ENCODE results near the gene MED13L.
"Not testable (repeated sequence)": the region's sequence is repeated elsewhere in the genome, so short reads cannot be mapped to it uniquely, and the experiment has no call there.

The MED13L gene

DNA sequence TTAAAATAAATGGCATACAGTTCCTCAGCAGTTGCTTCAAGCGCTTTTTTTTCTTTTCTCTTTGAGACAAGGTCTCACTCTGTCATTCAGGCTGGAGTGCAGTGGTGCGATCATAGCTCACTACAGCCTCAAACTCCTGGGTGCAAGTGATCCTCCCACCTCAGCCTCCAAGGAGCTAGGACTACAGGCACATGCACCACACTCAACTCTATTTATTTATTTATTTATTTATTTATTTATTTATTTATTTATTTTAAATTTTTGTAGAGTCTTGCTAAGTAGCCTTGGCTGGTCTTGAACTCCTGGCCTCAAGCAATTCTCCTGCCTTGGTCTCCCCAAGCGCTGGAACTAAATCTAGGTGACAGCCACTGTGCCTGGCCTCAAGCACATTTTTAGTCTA lies 132.0 kb downstream of the MED13L start:
- DNase-seq, result no peak

DNA sequence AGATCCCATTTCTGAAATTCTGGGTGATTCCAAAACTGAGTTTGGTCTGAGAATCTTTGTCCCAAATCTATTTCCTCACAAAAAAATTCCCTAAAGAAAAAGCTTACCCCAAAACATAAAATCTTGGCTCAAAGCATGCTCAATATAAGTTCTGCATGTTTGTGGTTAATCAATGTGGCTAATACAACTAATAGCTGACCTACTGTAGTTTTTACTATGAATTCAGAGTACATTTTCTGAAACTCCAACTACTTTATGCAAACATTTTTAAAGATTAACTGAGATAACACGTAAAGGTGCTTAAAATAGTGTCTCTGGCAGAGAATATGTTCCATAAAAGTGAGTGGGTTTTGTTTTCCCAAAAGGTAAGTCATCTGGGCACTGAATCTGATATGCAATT lies 133.1 kb downstream of the MED13L start:
- DNase-seq, result no peak

DNA sequence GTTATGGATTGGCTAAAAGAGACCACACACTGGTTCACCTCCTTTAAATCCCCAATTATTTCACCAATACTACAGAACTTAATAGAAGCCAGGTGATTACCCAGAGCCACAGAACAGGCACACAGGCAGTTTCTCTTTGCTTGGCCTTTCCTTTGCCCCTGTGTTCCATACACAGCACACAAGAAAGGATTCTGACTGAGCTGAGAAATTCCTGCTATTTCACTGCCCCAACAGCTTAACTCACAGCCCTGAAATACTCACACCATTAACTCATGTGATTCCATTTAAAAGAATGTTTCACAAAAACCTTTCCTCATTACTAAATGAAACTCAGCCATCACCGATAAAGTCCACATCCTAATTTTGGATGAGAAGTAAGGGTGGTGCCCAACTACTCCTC lies 133.6 kb downstream of the MED13L start:
- no peak for DNase-seq

DNA sequence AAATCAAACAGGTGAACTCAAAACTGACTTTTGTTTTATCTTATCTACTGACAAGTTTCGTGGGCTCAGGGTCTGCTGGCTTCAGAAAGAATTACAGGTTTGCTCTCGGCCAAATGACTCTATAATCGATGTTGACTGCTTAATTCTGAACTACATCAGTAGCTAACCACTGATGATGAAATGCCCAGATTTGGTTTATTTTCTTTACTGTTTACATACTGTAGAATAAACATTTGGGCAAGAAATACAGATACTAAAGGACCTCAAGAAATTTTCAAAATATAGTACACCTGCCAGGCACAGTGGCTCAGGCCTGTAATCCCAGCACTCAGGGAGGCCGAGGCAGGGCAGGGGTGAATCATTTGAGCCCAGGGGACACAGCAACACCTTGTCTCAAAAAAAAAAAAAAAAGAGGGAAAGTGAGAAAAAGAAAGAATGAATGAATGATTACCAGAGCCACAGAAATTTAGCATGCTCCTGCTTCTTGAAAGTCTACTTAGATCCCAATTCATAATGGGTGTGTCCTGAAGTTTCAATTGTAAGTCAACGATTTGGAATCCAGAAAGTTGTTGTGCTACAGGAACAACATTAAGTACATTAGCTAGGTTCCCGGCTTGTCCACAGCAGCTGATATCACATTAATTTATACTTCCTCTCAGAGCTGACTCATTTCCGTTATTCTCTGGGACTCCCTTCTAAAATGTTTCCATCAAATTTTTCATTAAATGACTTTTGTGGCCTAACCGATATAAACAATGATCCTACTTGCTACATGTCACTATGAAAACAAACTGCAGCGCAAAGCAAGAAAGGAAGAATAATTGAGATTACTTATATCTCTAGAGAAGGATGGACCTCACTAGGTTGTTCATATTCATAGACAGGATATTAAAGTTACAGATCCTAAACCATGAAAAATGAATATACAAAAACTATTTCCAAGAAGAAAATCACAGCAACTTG lies 134.3 kb downstream of the MED13L start:
- DNase-seq, result no peak

DNA sequence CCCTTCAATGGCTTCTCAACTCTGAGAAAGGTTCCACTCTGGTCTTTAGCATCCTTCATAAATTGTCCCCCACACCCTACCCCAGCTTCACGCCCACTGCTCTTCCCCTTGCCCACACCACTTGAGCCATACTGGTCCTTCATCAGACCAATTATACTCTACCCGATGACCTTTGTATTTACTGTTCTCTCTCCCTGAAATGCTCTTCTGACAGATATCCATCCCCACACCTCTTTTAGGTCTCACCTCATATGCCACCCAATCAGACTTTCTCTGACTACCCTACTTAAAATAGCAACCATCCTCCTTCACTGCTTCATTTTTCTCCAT lies 135.7 kb downstream of the MED13L start:
- DNase-seq, result no peak

DNA sequence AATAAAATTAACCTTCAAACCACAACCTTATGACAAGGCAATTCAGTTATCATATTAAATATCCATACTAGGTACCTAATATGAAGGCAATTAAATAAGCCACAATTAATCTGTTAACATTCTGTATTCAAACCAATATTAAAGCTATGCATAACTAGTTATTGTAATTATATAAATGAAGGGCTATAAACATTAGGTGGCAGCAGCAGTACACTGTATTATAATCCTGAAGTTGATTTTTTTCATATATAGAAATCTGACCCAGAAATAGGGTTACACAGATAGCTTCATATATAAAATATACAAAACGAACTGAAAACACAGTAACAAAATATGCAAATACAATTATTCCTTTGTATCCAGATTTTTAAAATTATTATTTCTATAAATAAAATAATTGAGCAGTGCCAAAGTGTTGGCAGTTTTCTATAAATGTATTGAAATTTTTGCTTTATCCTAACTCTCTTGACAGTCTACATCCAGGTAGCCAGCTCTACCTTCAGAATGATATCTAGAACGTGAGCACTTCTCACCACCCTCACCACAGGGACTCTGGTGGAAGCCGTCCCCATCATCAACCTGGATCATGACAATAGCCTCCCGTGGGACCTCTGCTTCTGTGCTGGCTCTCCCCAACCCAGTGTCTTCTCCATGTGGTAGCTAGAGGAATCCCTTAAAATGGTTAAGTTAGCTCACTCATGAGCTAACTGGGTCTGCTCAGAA lies 136.2 kb downstream of the MED13L start:
- no peak for DNase-seq

DNA sequence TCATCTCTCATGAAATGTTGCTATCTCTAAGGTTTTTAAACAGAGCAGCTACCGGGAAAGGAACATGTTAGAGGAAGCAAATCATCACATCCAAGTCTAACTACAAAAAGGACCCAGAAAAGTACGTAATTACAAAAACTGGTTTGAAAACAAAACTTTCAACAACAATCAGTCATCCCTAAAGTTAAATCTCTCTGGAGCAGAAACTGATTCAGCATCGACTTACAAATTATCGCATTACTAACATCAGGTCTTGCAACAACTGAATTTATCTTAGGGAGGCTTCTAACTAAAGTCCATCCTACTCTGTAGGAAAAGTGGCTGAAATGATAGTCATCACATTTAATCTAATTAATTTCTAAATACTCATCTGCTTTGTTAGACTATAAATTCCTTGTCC lies 137.0 kb downstream of the MED13L start:
- no peak for DNase-seq

DNA sequence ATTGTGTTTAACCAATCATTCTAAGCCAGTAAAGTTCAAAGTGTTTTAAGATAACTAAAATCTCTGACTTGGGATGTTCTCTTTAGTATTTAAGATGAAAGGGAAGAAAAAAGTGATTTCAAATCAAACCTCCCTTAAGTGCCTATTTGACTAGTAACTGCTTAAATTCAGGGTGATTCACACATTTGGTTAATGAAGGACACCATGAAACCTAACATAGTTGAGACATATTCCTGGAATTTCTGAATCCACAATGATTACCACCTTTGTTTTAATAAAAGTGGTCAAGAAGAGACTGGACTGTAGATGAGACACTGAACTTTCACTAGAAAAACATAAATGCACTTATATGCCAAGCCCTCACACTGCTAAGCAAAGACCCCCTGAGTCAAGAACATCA lies 138.7 kb downstream of the MED13L start:
- no peak for DNase-seq

DNA sequence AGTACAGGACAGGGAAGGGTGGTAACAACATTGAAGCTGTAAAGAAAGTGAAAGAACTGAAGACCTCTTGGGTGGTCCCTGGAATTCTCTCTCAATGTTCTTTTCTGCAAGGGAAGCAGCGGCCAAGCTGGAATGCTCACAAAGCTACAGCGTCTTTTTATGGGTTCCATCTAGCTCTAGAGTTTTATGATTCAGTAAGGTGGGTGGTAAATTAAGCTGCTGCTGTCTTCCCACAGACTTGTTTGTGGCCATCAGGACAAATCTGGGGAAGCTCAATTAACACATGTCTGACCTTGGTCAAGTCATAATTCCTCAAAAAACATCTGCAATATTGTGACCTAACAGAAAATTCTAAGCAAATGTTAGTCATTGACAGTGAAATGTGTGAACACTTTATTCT lies 139.1 kb downstream of the MED13L start:
- DNase-seq, result no peak

DNA sequence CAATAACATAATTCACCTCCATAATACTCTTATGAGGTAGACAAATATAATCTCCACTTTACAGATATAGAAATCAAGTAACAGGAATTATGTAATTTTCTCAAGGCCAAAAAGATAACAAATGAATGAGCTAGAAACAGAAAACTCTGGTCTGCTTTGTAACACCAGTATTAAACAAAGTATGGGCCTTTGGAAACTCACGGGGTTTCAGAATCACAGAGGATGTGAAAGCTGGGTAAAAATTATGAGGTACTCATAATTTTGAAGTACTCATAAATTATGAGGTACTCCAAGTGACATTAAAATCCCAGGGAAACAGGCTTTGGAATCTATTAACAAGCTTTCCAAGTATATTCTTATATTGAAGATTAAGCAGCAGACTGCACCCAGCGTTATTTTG lies 140.2 kb downstream of the MED13L start:
- DNase-seq, result no peak

DNA sequence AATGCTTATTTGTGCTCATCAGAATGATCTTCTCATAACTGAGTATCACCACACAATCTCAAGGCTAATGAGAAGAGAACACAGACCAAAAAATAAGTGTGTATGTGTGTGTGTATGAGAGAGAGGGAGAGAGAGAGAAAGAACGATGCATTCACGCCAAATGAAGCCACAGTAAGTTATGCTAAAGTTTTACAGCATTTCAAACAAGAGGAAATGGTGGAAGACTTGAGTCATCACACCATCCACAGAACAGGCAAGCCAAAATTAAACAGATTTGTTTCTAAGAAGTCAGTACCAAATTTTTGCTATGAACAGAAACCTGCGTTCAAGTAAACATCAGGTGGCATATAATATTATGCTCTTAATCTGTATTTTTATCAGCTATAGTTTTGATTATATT lies 141.2 kb downstream of the MED13L start:
- no peak for DNase-seq

DNA sequence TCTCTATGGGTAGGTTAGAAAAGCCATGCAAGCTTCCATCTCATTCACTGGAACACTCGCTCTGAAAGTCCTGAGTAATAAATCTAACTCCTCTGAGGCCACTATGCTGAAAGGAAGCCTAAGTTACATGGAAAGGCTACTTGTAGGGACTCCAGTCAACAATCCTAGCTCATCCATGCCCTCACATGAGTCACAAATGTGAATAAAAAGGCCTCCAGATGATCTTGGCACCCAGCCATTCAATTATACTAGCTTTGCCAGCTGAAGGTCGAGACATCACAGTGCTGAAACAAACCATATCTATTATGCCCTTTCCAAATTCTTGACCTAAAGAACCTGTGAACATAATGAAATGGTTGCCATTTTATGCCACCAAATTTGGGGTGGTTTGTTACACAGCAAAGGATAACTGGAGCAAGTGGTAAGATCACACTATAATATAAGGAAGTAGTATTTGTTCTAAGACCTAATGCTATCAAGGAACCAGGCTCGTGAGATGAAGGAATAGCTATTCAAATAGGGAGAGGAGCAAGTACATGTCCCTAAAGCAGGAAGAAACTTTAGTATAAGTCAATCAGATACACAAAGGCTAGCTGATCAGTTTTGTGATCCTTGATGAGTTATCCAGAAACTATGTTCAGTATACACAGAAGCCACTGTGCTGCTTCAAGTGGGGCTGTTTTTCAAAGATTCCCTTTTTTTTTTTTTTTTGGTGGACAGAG lies 142.1 kb downstream of the MED13L start:
- peak; percentile 39 for DNase-seq

DNA sequence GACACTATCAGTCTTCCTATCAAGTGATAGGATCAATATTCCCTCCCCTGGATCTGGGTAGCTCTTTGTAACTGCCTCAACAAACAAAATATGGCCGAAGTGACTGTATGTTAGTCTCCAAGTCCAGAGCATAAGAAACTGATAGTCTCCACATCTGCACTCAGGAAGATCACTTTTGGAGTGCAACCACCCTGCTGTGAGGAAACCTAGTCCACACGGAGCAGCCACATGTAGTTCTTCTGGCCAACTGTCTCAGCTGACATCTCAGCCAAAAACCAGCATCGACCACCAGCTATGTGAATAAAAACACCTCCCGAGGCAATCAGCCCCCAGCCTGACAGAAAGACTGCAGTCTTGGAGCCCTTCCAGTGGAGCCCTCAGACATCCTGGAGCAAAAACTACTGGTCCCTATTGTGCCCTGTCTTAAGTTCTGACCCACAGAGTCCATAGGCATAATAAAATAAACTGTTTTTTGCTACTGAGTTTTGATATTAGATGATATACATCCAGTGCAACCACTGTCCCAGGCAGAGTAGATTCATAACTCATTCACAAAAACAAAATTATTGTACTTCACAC lies 143.8 kb downstream of the MED13L start:
- no peak for DNase-seq

DNA sequence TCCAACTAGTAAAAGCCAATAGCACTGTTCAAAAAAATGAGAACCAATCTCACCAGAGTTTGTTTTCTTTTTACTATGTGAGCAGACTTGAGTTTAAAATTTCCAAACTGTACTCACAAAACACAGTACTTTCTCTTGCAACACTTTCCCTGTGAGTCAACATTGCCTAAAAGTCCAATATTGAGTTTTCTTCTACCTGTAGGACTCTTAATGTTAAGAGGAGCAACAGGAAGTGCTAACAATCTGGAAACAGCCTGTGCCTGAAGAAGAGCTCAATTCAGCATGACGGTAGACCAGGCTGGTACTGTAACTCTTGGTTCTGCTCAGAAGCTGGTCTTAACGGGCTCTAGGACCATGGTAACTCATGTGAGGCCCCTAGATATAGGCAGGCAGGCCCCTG lies 144.3 kb downstream of the MED13L start:
- DNase-seq, result no peak

DNA sequence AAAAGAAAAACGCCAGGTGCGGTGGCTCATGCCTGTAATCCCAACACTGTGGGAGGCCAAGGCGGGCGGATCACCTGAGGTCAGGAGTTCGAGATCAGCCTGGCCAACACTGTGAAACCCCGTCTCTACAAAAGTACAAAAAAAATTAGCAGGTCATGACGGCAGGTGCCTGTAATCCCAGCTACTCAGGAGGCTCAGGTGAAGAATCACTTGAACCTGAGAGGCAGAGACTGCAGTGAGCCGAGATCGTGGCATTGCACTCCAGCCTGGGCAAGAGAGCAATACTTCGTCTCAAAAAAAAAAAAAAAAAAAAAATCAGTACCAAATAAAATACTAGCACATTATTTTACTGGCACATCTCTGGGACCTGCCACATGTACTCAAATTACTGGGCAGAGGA lies 145.5 kb downstream of the MED13L start:
- DNase-seq, result not testable (repeated sequence)

DNA sequence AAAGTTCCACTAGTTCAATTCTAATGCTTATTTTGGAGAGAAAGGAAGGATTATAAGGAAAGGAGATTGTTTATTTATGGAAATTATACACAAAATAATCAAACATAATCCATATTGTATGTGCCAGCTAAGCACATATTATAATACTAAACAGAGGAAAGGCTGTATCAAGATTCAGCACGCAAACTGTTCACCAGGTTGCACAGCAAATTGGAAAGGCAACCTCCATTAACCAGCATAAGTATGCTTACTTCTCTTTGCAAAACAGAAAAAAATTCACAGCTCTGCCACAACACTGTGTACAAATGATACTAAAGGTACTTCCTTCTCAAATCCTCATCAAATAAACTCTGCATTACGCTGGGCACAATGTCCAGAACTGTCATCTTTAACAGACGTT lies 146.3 kb downstream of the MED13L start:
- no peak for DNase-seq

DNA sequence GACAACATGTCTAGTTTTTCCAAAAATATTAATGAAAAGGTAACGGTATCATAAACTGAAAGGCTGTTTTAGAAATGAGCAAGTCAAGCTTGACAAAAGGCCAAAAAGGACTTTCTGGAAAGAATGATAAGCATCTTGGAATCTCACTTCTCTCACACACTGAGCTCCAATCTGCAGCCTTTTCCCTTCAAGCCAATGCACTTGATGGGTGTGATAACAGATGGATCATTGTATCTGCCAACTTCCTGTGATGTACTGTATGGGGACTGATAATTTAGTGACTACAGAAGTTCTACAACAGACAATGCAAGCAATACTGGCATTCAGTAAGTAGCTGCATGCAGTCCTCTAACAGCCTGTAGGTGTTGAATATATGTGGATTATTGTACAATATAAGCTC lies 147.1 kb downstream of the MED13L start:
- no peak for DNase-seq

DNA sequence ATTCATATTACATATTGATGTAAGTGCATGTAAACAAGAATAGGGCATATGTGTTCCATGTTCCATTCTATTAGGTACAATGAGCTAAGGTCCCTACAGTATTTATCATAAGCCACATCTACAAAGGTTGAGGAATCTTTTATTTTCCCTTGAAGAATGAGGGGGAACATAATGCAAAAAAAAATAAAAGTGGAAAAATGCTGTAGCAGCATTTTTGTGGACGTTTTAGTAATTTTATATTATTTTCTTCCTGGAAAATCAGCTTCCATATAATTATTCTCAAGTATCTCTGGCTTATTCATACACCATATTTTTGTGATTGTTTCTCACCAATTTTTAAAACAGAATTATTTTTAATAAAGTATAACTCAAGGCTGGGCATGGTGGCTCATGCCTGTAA lies 148.7 kb downstream of the MED13L start:
- no peak for DNase-seq

DNA sequence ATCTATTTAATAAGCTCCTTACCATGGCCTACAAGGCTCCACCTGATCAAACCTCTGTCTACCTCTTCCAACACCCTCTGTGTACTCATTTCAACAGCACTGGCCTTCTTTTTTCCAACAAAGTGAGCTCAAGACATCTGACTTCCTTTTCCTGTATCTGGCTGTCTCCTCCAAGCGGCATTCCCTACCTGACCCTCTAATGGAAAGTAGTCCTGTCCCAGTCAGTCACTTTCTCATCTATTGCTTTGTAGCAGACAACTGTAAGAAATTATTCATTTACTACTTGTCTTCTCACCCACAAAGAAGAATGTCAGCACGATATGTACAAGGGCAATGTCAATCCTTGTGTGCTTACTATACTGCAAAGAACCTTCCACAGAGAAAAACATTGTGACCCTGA lies 149.6 kb downstream of the MED13L start:
- DNase-seq, result no peak

DNA sequence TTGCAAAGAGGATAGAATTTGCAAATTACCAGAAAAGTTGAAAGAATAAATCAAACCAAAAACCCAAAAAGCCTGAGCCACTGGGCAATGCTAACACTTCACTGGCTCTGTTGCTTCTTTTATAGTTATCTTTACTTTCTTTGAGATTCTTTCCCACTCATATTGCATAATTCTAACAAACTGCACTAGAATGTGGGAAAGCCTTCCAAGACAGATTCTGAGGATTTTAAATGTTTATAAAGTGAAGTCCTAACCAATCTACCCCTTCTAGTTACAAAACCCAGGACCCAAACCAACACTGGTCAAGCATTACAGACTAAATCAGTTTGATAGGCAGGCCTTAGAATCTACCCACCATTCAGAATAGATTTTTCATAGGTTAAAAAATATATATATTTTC lies 150.9 kb downstream of the MED13L start:
- DNase-seq, result no peak

DNA sequence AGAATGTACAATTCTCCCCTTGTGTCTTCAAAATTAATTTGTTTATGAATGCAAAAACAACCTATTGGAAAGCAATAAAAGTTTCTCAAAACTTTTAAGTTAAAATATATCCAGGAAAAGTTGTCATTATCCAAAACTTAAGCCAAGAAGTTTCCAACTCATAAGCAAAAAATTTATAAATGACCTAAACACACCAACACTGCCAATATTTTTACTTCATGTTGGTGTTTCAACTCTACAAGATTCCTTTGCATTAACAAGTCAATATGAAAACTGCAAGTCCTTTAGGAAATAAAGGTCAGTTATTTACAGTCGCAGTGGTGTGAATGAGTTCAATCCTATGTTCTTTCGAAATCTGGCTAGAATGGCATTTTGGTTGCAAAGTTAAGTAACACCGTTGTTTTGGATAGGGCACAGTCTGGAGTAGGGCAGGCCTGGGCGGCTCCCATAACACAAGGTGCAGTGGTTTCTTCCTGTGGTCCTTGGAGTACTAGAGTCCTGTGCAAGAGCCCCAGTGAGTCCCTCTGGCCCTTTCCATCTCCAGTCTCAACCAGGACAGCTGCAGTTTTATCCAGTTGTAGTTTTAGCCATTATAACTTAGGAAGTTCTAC lies 151.4 kb downstream of the MED13L start:
- DNase-seq, result no peak

DNA sequence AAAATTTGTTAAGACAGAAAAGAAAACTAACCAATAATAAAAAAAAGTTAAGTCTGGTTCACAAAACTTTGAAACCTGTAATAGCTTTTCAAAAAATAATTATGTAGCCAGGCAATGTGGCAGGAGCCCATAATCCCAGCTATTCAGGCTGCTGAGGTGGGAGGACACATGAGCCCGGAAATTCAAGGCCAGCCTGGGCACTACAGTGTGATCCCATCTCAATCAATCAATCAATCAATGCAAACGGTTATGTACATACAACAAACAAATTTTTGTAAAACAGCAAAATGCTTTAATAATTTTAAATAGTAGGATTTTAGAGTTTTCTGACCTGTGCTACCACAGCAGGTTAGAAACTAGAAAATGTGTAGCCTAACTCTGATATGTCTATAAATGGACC lies 152.4 kb downstream of the MED13L start:
- no peak for DNase-seq
